Lower leg skin (tissue), 3 donors: ENCODE results near the gene SMIM12.

Experiments used
- POLR2A ChIP-seq, 2 donors: fragments of 450-650 bp; IDR thresholded peaks; one replicate each; pipeline ENCODE4 v1.6.1; 2016 to 2017; ENCODE audit warnings: antibody characterized with exemption in 2 of 2, mild to moderate bottlenecking in 1 of 2, moderate library complexity in 1 of 2
- TF ChIP-seq, protein P1 (sequence below), 3 donors: fragments of 450-650 bp; IDR thresholded peaks; one replicate each; pipeline ENCODE4 v1.5.1; 2016; ENCODE audit warnings: antibody characterized with exemption in 3 of 3, mild to moderate bottlenecking in 3 of 3, moderate library complexity in 2 of 3

GRCh38 chr1:34827341-34827941 lies 32.1 kb downstream of the SMIM12 start:
- TF ChIP-seq, protein P1, sequence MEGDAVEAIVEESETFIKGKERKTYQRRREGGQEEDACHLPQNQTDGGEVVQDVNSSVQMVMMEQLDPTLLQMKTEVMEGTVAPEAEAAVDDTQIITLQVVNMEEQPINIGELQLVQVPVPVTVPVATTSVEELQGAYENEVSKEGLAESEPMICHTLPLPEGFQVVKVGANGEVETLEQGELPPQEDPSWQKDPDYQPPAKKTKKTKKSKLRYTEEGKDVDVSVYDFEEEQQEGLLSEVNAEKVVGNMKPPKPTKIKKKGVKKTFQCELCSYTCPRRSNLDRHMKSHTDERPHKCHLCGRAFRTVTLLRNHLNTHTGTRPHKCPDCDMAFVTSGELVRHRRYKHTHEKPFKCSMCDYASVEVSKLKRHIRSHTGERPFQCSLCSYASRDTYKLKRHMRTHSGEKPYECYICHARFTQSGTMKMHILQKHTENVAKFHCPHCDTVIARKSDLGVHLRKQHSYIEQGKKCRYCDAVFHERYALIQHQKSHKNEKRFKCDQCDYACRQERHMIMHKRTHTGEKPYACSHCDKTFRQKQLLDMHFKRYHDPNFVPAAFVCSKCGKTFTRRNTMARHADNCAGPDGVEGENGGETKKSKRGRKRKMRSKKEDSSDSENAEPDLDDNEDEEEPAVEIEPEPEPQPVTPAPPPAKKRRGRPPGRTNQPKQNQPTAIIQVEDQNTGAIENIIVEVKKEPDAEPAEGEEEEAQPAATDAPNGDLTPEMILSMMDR (IDR thresholded peaks at IDR 0.05) = no peak
- TF ChIP-seq POLR2A (IDR thresholded peaks at IDR 0.05) = no peak
